GM10847 (cell line): ENCODE results near the gene NFATC4.

Experiments
- POLR2A ChIP-seq: IDR thresholded peaks from 2 replicates; pipeline ENCODE4 v1.6.1; 2011; ENCODE audit not compliant: insufficient read length; ENCODE audit errors: extremely low read depth

The NFATC4 gene

GRCh38 chr14:24369907-24370687, 2.1 kb downstream of the NFATC4 start:
- no peak for TF ChIP-seq POLR2A

DNA sequence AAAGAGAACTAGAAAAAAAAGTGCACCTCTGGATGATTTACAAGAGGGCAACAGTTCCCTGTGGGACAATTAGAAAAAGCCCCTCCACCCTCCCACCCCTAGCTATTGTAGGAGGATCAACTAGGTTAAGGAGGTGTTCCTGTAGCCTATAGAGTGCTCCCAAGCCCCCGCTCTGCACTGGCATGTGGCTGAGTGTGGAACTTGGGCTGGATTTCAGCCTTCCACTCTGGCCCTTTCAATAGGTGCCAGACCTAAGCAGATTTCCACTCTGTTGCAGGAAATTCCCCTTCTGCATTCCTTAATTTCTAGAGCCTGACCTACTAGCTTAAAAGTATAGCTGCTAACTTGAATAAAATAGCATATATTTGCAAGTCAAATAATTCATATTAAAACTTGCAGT, 2.8 kb downstream of the NFATC4 start:
- TF ChIP-seq POLR2A = no peak

DNA sequence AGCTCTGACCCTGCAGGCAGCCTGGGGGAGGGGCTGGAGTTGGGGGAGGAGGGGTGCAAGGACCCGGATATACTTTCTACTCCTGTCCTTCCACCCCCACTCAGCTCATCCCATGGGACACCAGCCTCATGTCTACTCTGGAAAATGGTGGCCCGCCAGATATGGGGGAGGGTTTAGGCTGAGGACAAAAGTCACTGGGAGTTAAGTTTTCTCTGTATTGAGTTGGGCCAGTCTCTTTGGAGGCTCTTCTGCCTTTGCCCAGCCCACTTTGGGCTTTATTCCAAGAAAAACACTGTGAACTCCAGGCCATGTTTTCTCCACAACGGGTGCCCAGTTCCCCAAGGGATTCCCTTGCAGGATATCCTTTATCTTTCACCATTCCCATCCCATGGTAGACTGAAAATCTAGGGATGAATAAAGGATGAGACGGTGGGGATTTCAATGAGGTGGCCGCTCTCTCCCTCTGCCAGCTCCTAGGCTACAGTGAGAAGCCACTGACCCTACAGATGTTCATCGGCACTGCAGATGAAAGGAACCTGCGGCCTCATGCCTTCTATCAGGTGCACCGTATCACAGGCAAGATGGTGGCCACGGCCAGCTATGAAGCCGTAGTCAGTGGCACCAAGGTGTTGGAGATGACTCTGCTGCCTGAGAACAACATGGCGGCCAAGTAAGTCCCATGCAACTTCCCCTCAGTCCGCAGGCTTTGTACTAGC, 4.9 kb downstream of the NFATC4 start:
- TF ChIP-seq POLR2A = no peak

GRCh38 chr14:24376448-24377070, 8.6 kb downstream of the NFATC4 start:
- no peak for TF ChIP-seq POLR2A

DNA sequence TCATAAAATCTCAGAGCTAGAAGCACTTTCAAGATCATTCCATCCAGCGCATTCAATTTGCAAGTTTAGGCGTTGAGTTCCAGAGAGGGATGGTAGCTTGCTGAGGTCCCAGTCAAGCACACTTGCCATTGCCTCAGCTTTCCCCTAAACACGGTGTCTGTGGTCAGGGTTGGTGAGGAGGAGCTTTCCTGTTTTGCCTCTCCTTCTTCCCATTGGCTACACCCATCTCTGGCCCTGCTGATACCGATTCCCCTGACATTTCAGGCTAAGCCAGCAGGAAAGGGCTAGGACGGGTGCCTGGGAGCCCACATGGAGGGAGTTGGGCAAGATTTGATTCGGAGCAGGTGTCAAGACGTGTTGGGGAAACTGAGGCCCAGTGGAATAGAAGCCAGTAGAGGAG, 9.1 kb downstream of the NFATC4 start:
- no peak for TF ChIP-seq POLR2A

DNA sequence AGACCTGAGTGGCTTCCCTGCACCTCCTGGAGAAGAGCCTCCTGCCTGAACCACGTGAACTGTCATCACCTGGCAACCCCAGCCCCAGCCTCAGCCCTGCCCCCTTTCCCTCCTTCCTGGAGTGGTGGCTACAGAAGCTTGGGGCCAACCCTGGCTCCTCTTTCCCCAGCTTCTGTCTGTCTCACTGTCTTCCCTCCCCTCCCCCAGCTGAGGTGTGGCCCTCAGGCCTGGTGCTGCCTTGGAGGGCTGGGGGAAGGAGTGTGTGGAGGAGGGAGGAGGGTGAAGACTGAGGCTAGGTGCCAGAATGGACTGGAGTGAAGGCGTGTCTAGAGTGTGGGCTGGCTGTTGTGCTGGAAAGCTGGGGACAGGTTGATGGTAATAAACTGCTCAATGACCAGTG, 9.7 kb downstream of the NFATC4 start:
- no peak for TF ChIP-seq POLR2A

DNA sequence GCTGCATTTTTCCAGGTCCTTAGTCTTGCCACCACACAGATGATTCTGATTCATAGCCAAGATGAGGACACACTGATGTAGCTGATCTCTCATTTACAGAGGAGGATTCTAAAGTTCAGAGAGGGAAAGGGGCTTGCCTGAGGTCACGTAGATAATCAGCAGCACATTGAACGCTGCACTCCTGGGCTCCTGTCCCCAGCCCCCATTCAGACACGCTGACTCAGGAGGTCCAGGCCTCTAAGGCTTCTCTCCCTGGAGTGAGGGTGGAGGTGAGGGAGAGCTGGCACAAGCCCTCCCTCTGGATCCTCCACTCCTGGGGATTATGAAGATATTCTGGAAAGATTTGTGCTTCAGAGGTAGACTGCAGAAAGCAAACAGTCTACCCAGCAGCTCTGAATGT, 10.3 kb downstream of the NFATC4 start:
- TF ChIP-seq POLR2A = no peak

GRCh38 chr14:24378981-24379906, 11.3 kb downstream of the NFATC4 start:
- TF ChIP-seq POLR2A = no peak

GRCh38 chr14:24379907-24380730, 12.1 kb downstream of the NFATC4 start:
- TF ChIP-seq POLR2A = no peak

DNA sequence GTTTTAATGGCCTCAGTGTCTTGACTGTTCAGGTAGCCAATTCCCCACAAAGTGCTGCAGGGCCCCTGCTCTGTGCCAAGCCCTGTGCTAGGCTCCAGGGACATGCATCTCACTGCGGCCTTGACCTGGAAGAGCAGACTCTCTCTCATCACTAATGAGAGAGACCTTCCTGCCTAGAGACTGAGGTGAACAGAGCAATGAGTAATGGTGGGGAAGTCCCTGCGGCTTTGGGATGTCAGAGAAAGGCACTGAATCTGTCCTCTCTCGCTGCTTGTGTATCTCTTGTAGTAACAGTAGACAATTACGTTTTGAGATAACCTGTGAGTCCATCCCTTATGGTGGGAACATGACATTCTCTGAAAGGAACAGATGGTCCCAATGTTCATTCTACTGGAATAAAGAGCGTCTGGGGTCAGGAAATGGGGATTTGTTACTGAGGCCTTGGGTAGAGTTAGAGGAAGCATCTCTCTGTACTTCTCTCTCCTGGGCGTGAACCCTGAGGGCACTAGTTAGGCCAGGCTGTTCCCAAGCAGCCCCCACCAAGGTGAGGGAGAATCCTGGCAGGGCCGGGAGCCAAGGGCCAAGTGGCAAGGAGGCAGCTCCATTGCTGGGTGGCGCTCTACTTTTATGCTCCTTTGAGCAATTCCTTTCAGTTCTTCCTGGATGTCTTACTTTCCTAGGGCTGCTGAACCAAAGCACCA, 13.5 kb downstream of the NFATC4 start:
- TF ChIP-seq POLR2A = no peak

DNA sequence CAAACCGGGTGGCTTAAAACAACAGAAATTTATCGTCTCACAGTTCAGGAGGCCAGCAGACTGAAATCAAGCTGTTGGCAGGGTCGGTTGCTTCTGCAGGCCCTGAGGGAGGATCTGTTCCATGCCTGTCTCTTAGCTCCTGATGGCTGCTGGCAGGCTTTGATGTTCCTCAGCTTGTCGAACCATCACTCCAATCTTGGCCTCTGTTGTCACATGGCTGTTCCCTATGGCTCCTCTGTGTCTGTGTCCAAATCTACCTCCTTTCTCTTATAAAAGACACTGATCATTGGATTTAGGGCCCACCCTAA, 14.0 kb downstream of the NFATC4 start:
- no peak for TF ChIP-seq POLR2A

GRCh38 chr14:24384169-24384568, 16.2 kb downstream of the NFATC4 start:
- no peak for TF ChIP-seq POLR2A

DNA sequence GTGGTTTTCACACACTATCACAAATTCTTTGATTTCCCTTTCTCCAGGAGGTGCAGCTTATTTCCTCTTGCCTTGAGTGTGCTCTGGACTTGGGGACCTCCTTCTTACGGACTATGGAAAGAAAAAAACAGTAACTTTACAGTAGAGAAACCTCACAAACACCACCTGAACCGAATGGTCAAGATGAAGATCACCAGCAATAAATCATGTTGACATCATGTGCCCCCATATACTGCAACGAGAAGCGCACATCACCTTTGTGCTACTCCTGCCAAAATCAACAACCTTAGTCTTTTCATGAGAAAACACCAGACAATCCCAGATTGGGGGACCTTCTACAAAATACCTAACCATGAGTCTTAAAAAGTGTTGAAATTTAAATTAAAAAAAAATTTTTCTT, 17.5 kb downstream of the NFATC4 start:
- TF ChIP-seq POLR2A = no peak

DNA sequence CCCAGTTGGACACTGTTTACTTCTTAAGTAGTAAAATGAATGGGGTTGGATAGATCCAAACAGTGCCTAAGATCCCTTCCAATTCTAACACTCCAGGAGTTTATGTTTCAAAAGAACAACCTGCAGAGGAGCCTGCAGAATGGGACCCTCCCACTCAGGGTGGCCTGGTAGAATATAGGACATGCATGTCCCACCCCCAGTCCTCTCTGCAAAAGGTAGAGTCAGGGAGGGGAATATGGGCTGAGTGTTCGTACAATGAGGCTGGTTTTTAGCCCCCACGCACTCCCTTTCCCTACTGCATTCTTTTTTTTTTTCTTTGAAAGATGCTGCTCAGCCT, 19.0 kb downstream of the NFATC4 start:
- no peak for TF ChIP-seq POLR2A
